Liver (tissue), 3 donors: Measurements from ENCODE around the gene CREB3L2.

ENCODE experiments used
- CTCF ChIP-seq: fragments of 150-350 bp; IDR thresholded peaks from 2 replicates; pipeline ENCODE4 v1.5.1; 2017; ENCODE audit warnings: improper control_type of control experiment, low read depth, low read length; ENCODE audit not compliant: missing input control
- YY1 ChIP-seq: IDR thresholded peaks from 2 replicates; pipeline ENCODE4 v1.6.1; 2016; ENCODE audit warnings: antibody characterized with exemption, mild to moderate bottlenecking
- TF ChIP-seq, protein P1 (sequence below): IDR thresholded peaks from 2 replicates; pipeline ENCODE4 v1.6.1; 2016; ENCODE audit warnings: antibody characterized with exemption
- donor health status: healthy.
- donor health status: healthy.

- TF ChIP-seq CTCF (no peak), YY1 (no peak)
- TF ChIP-seq, protein P1, sequence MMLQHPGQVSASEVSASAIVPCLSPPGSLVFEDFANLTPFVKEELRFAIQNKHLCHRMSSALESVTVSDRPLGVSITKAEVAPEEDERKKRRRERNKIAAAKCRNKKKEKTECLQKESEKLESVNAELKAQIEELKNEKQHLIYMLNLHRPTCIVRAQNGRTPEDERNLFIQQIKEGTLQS: no peak
Observed at GRCh38 chr7:137956183-137956582, 45.7 kb downstream of the CREB3L2 start.
